H1 (cell line): ENCODE data around the gene PSMA5. TPM values are rescaled to one million over a fixed set of nuclear protein-coding genes. Genes with fewer than 3 reads are reported as not detected.
A peak's percentile ranks its signal among the peaks of the same experiment; 100 is the strongest.

Experiments
- CTCF ChIA-PET: fragments of 300-600 bp; sonication (Branson Sonifier 250); formaldehyde crosslinking; loops from one replicate; lab custom pipeline; 2021; ENCODE audit not compliant: partially characterized antibody; lab: Charles Lee
- POLR2A ChIA-PET: fragments of 300-600 bp; sonication (Branson Sonifier 250); formaldehyde crosslinking; loops from one replicate; lab custom pipeline; 2021; ENCODE audit warnings: inconsistent platforms; ENCODE audit not compliant: partially characterized antibody; lab: Charles Lee
- DNase-seq, 2 experiments: peaks; one replicate each; pipeline versions ENCODE4 v3.0.0 to v3.0.0-alpha.2; 2010 to 2022; ENCODE audit warnings: low spot score in 2 of 2, low read depth in 1 of 2, mixed read lengths in 1 of 2
- FAIRE-seq: peaks from 2 replicates; lab custom pipeline; 2011; peaks lifted over from hg19 to GRCh38; lab: Jason Lieb, UNC
- H2AFZ ChIP-seq: 2 replicates; pipeline ENCODE4 v1.8.1; 2012; ENCODE audit warnings: low read length, inconsistent platforms
- H2AK5ac ChIP-seq: 2 replicates; pipeline ENCODE4 v1.6.1; 2013; ENCODE audit warnings: low read depth, low read length
- H2BK120ac ChIP-seq: replicated peaks from 2 replicates; pipeline ENCODE3; 2013; ENCODE audit warnings: low read depth, low read length, inconsistent platforms
- H2BK12ac ChIP-seq: 2 replicates; pipeline ENCODE4 v1.6.1; 2013; ENCODE audit warnings: low read depth, low read length
- H2BK15ac ChIP-seq: 2 replicates; pipeline ENCODE4 v1.6.1; 2013; ENCODE audit warnings: low read length
- H2BK20ac ChIP-seq: 2 replicates; pipeline ENCODE4 v1.6.1; 2013; ENCODE audit warnings: low read length
- H2BK5ac ChIP-seq: 2 replicates; pipeline ENCODE4 v1.6.1; 2013; ENCODE audit warnings: low read depth, low read length
- H3K14ac ChIP-seq: 2 replicates; pipeline ENCODE4 v1.6.1; 2013; ENCODE audit warnings: inconsistent platforms; ENCODE audit not compliant: insufficient read length
- H3K18ac ChIP-seq: 2 replicates; pipeline ENCODE4 v1.6.1; 2013; ENCODE audit warnings: low read length; ENCODE audit errors: extremely low read depth
- H3K23ac ChIP-seq: 2 replicates; pipeline ENCODE4 v1.6.1; 2013; ENCODE audit warnings: inconsistent platforms; ENCODE audit not compliant: insufficient read length
- H3K23me2 ChIP-seq: 2 replicates; pipeline ENCODE4 v1.6.1; 2013; ENCODE audit warnings: low read depth, low read length
- H3K27ac ChIP-seq: 2 replicates; pipeline ENCODE4 v1.6.1; 2011; ENCODE audit warnings: low read depth, low read length, inconsistent platforms
- H3K27me3 ChIP-seq, 4 experiments: replicated peaks in 1 of 4; 1 replicate in 1 of 4; 2 replicates in 3 of 4; pipeline versions ENCODE4 v1.6.1 to v1.8.1; 2011 to 2013; ENCODE audit warnings: low read length in 3 of 4, mild to moderate bottlenecking in 3 of 4, inconsistent platforms in 2 of 4, mixed read lengths in 2 of 4, moderate library complexity in 1 of 4; ENCODE audit not compliant: control insufficient read depth in 3 of 4, insufficient read depth in 3 of 4; ENCODE audit errors: extremely low read depth in 1 of 4
- H3K36me3 ChIP-seq, 4 experiments: 2 replicates each; pipeline versions ENCODE4 v1.6.1 to v1.8.1; 2011 to 2013; ENCODE audit warnings: mild to moderate bottlenecking in 4 of 4, low read length in 3 of 4, moderate library complexity in 2 of 4, control low read depth in 1 of 4, inconsistent platforms in 1 of 4; ENCODE audit not compliant: insufficient read depth in 4 of 4, control insufficient read depth in 2 of 4
- H3K4ac ChIP-seq: replicated peaks from 2 replicates; pipeline ENCODE3; 2013; ENCODE audit warnings: low read length, low read depth, mixed read lengths, inconsistent platforms; ENCODE audit not compliant: insufficient read length
- H3K4me1 ChIP-seq, 4 experiments: replicated peaks in 1 of 4; 1 replicate in 1 of 4; 2 replicates in 3 of 4; pipeline versions ENCODE4 v1.6.1 to v1.8.1; 2011 to 2013; ENCODE audit warnings: low read length in 3 of 4, inconsistent platforms in 2 of 4, mixed read lengths in 1 of 4; ENCODE audit not compliant: insufficient read depth in 4 of 4, control insufficient read depth in 3 of 4
- H3K4me2 ChIP-seq, 2 experiments: 2 replicates each; pipeline versions ENCODE4 v1.6.1 to v1.8.1; 2011 to 2013; ENCODE audit warnings: low read depth in 2 of 2, low read length in 2 of 2, control low read depth in 1 of 2, inconsistent platforms in 1 of 2, mild to moderate bottlenecking in 1 of 2; ENCODE audit not compliant: insufficient read depth in 1 of 2
- H3K4me3 ChIP-seq, 4 experiments: fragments of 200-600, 300-600 bp in 1 of 4; sonication (generic), shearing (Covaris generic), sonication (Bioruptor Twin) in 1 of 4; 2 replicates each; pipeline versions ENCODE4 v1.5.1 to v1.8.1; 2011 to 2016; ENCODE audit warnings: low read length in 4 of 4, low read depth in 3 of 4, control low read depth in 2 of 4, inconsistent platforms in 2 of 4, mild to moderate bottlenecking in 2 of 4, mixed read lengths in 1 of 4, moderate library complexity in 1 of 4; ENCODE audit not compliant: insufficient read depth in 2 of 4; ENCODE audit errors: extremely low read depth in 1 of 4
- H3K56ac ChIP-seq: replicated peaks from 2 replicates; pipeline ENCODE3; 2013; ENCODE audit warnings: low read depth, mild to moderate bottlenecking, mixed read lengths, low read length, inconsistent platforms; ENCODE audit not compliant: insufficient read length
- H3K79me1 ChIP-seq: 2 replicates; pipeline ENCODE4 v1.6.1; 2013; ENCODE audit warnings: low read depth, low read length, control low read depth
- H3K79me2 ChIP-seq, 2 experiments: 2 replicates each; pipeline versions ENCODE4 v1.6.1 to v1.8.1; 2012 to 2013; ENCODE audit warnings: low read length in 2 of 2, mild to moderate bottlenecking in 2 of 2, inconsistent platforms in 1 of 2; ENCODE audit not compliant: insufficient read depth in 2 of 2, control insufficient read depth in 1 of 2
- H3K9ac ChIP-seq, 4 experiments: replicated peaks in 1 of 4; 1 replicate in 1 of 4; 2 replicates in 3 of 4; pipeline versions ENCODE4 v1.6.1 to v1.8.1; 2011 to 2013; ENCODE audit warnings: low read depth in 3 of 4, low read length in 3 of 4, control low read depth in 2 of 4, mild to moderate bottlenecking in 2 of 4, moderate library complexity in 2 of 4, inconsistent platforms in 1 of 4; ENCODE audit errors: extremely low read depth in 1 of 4
- H3K9me3 ChIP-seq, 2 experiments: 2 replicates each; pipeline versions ENCODE4 v1.6.1 to v1.8.1; 2012 to 2013; ENCODE audit warnings: mild to moderate bottlenecking in 2 of 2, moderate library complexity in 2 of 2, control low read depth in 1 of 2, inconsistent platforms in 1 of 2, low read depth in 1 of 2, low read length in 1 of 2, mixed read lengths in 1 of 2; ENCODE audit not compliant: insufficient read depth in 2 of 2
- H4K20me1 ChIP-seq, 2 experiments: replicated peaks in 1 of 2; 2 replicates each; pipeline versions ENCODE3 to v1.8.1; 2011 to 2013; ENCODE audit warnings: inconsistent platforms in 2 of 2, low read length in 2 of 2, mild to moderate bottlenecking in 1 of 2; ENCODE audit not compliant: insufficient read depth in 2 of 2, control insufficient read depth in 1 of 2
- H4K5ac ChIP-seq: 2 replicates; pipeline ENCODE4 v1.6.1; 2013; ENCODE audit warnings: low read length, low read depth, mixed read lengths, inconsistent platforms; ENCODE audit not compliant: insufficient read length
- H4K8ac ChIP-seq: 2 replicates; pipeline ENCODE4 v1.8.0; 2013; ENCODE audit warnings: mild to moderate bottlenecking, moderate library complexity, low read length, inconsistent platforms; ENCODE audit not compliant: insufficient read depth; ENCODE audit errors: extremely low read depth
- H4K91ac ChIP-seq: replicated peaks from 2 replicates; pipeline ENCODE3; 2013; ENCODE audit warnings: low read length, mixed read lengths, inconsistent platforms; ENCODE audit not compliant: insufficient read length
- NANOG ChIP-seq: IDR thresholded peaks from 2 replicates; pipeline ENCODE4 v1.6.1; 2011; ENCODE audit warnings: low read length, low read depth, mild to moderate bottlenecking, inconsistent platforms; ENCODE audit not compliant: insufficient read depth, poor library complexity, severe bottlenecking
- RAD21 ChIP-seq, 2 experiments: IDR thresholded peaks in 1 of 2; conservative IDR thresholded peaks in 1 of 2; 2 replicates each; pipeline ENCODE4 v1.6.1; 2011; ENCODE audit warnings: low read depth in 2 of 2, low read length in 2 of 2, improper control_type of control experiment in 1 of 2, inconsistent platforms in 1 of 2, mild to moderate bottlenecking in 1 of 2, moderate library complexity in 1 of 2
- RNF2 ChIP-seq: fragments of 200-900, 300-1000 bp; sonication (generic); IDR thresholded peaks from 2 replicates; pipeline ENCODE4 v1.7.1; 2016; ENCODE audit warnings: borderline replicate concordance, low read depth, mild to moderate bottlenecking, antibody characterized with exemption, low read length; ENCODE audit not compliant: poor library complexity, severe bottlenecking; ENCODE audit errors: missing control alignments
- TEAD4 ChIP-seq: IDR thresholded peaks from 2 replicates; pipeline ENCODE4 v1.6.1; 2012; ENCODE audit warnings: low read depth, low read length, inconsistent platforms, mixed read lengths
- YY1 ChIP-seq: IDR thresholded peaks from 2 replicates; pipeline ENCODE4 v1.6.1; 2011; ENCODE audit warnings: low read depth, mild to moderate bottlenecking, low read length
- WGBS, 2 experiments: shearing (Covaris generic) in 1 of 2; methylation state at CpG; one replicate each; pipeline versions ENCODE4 v1.1.6 to v1.1.7; 2013 to 2015; ENCODE audit warnings: low lambda C conversion rate in 2 of 2, mixed read lengths in 2 of 2, inconsistent platforms in 1 of 2, low coverage in 1 of 2, missing lambda C conversion rate in 1 of 2; ENCODE audit not compliant: insufficient replicate concordance in 2 of 2, insufficient coverage in 1 of 2, insufficient read length in 1 of 2; ENCODE audit errors: extremely low coverage in 1 of 2, missing lambda C conversion rate in 1 of 2; 5-methylcytosine and 5-hydroxymethylcytosine counted together
- polyA plus RNA-seq, 7 experiments: library from polyadenylated mRNA; depleted of rRNA in 3 of 7; stranded (reverse) in 5 of 7; unstranded in 2 of 7; fragments of >200 nt in 5 of 7; fragments of 200-250 nt in 2 of 7; gene quantifications; 1 replicate in 5 of 7; 2 replicates in 1 of 7; 4 replicates in 1 of 7; pipeline versions ENCODE4 v1.2.1 to v1.2.3, GENCODE V29; 2011 to 2013; ENCODE audit warnings: missing spikeins in 2 of 7, mixed read lengths in 2 of 7
- total RNA-seq: library from RNA; stranded (reverse); fragmentation: NEBNext Ultra II Directional; extraction: Animal tissue kit (Norgen Biotek cat#: 25700); gene quantifications from 2 replicates; pipeline ENCODE4 v1.2.1, GENCODE V29; 2021
- TF ChIP-seq, protein P1 (sequence below), 3 experiments: IDR thresholded peaks; 1 replicate in 2 of 3; 2 replicates in 1 of 3; pipeline versions ENCODE4 v1.5.1 to v1.6.1; 2011; ENCODE audit warnings: low read length in 3 of 3, mild to moderate bottlenecking in 3 of 3, inconsistent platforms in 2 of 3, low read depth in 1 of 3, moderate library complexity in 1 of 3; ENCODE audit not compliant: insufficient read depth in 1 of 3; ENCODE audit errors: control extremely low read depth in 1 of 3

The PSMA5 gene
- total and polyA plus RNA-seq, 2 of the 8 experiments (the other 6 are each of a cell fraction or from before 2014, with no cell fraction given), result 140 to 166 TPM

DNA sequence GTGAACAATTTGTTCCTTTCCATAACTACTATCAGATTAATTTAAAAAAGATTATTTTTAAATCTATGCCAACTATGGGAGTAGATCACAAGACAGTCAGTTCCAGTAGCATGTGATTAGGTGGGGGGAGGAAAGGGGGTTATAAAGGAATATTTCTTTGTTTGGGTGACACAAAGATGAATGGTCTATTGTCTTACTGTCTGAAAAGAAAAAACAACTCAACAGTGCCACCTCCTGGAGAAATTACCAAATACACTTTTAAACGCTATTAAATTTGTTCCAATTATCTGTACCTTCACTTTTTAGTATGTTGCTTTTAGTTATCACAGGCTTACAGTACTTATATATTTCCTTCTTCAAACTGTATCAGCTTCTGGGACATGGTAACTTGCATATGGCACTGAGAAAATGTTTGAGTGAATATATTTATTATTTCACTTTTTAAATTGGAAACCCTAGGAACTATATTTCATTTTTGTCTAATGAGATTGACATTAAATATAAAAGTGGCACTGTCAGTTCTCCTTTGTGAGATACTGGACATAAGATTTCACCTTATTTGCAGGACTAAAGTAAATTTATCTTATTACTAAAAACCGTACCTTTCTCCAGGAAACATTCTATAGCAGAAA, 26.8 kb downstream of the PSMA5 start:
- H2BK5ac ChIP-seq, result no peak overlapping the region
- H3K9me3 ChIP-seq, result no peaks in the 10 kb centered on the region
- CTCF ChIA-PET, result interaction anchor here (0.7 to 7.5 kb wide), 51 partner anchors 8 to 813 kb away, joined by 3 to 113 read pairs (median 5); partner anchors contain the start of genes AMIGO1, CYB561D1, MYBPHL and PSRC1
- H3K27me3 ChIP-seq, result no peaks in the 10 kb centered on the region
- H3K27ac ChIP-seq, result no peak overlapping the region
- no peak overlapping the region; a peak in 1 of 4 replicates for H3K4me2 ChIP-seq
- peaks cover 0 to 5% of the 10 kb centered on the region in 2 experiments for H4K20me1 ChIP-seq
- no peak overlapping the region for H2AFZ ChIP-seq
- H2AK5ac ChIP-seq, result no peak overlapping the region
- no peak overlapping the region for H3K18ac ChIP-seq
- peaks cover 0 to 24% of the 10 kb centered on the region in 2 experiments; a peak in 3 of 4 replicates for H3K79me2 ChIP-seq
- no peak overlapping the region for H2BK12ac ChIP-seq
- TF ChIP-seq TEAD4, result no peak
- no peak for TF ChIP-seq YY1
- TF ChIP-seq RAD21 (IDR thresholded peaks at IDR 0.05 in 1 of 2, conservative IDR thresholded peaks at IDR 0.05 in 1 of 2; ENCODE audit: low read depth in 2 of 2, low read length in 2 of 2), result peak; percentile 64 to 73
- TF ChIP-seq, protein P1, sequence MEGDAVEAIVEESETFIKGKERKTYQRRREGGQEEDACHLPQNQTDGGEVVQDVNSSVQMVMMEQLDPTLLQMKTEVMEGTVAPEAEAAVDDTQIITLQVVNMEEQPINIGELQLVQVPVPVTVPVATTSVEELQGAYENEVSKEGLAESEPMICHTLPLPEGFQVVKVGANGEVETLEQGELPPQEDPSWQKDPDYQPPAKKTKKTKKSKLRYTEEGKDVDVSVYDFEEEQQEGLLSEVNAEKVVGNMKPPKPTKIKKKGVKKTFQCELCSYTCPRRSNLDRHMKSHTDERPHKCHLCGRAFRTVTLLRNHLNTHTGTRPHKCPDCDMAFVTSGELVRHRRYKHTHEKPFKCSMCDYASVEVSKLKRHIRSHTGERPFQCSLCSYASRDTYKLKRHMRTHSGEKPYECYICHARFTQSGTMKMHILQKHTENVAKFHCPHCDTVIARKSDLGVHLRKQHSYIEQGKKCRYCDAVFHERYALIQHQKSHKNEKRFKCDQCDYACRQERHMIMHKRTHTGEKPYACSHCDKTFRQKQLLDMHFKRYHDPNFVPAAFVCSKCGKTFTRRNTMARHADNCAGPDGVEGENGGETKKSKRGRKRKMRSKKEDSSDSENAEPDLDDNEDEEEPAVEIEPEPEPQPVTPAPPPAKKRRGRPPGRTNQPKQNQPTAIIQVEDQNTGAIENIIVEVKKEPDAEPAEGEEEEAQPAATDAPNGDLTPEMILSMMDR (IDR thresholded peaks at IDR 0.05; ENCODE audit: control extremely low read depth in 1 of 3, insufficient read depth in 1 of 3, low read depth in 1 of 3, low read length in 3 of 3), result peak in 2 of 3 experiments; percentile 34 to 39; a peak in 2 of 4 replicates
- TF ChIP-seq NANOG, result no peak
- TF ChIP-seq RNF2, result no peak
- TF ChIP-seq, all 59 proteins: peak for 2
- no peak overlapping the region for H3K23ac ChIP-seq
- no peak overlapping the region for H4K91ac ChIP-seq
- peaks cover 8% of the 10 kb centered on the region for H3K23me2 ChIP-seq
- H3K56ac ChIP-seq, result no peak overlapping the region
- no peak overlapping the region for H3K9ac ChIP-seq
- H4K8ac ChIP-seq, result no peak overlapping the region
- no peak overlapping the region for H2BK120ac ChIP-seq
- no peak overlapping the region for H2BK20ac ChIP-seq
- H3K4me3 ChIP-seq, result peak overlapping the region in 1 of 4 experiments; percentile 83; a peak in 1 of 8 replicates
- no peak overlapping the region for H3K14ac ChIP-seq
- peaks cover 3 to 10% (median 7%) of the 10 kb centered on the region in 4 experiments; a peak in 6 of 7 replicates for H3K4me1 ChIP-seq
- no peak overlapping the region for H2BK15ac ChIP-seq
- H3K79me1 ChIP-seq, result no peaks in the 10 kb centered on the region
- no peak overlapping the region for H4K5ac ChIP-seq
- DNase-seq, result no peak
- H3K36me3 ChIP-seq, result peaks cover 0 to 14% (median 7%) of the 10 kb centered on the region in 4 experiments; a peak in 3 of 8 replicates
- no peak overlapping the region for H3K4ac ChIP-seq
- WGBS, 2 experiments, result 46% methylated on average over 2 of the region's 2 CpGs; no CpG with 5 or more reads in 1 of the 2 experiments
- POLR2A ChIA-PET, result interaction anchor here (1.1 to 3.4 kb wide), 12 partner anchors 13 to 160 kb away, joined by 3 to 18 read pairs (median 8); partner anchors contain the start of genes MYBPHL, PSMA5 and PSRC1
- FAIRE-seq, result no peak
